Stimulated activated CD4-positive, alpha-beta T cell treated with anti-CD3 and anti-CD28 coated beads, Interleukin-2, amount 100 ng/mL, for 4 hours (primary cell): Measurements from ENCODE around the gene ITGB8.

ENCODE experiments used
- DNase-seq: peaks from one replicate; pipeline ENCODE4 v3.0.0-alpha.2; 2020; ENCODE audit warnings: low read depth

The ITGB8 gene

GRCh38 chr7:20307901-20308300, 22.8 kb upstream of the ITGB8 start:
- DNase-seq, result no peak

DNA sequence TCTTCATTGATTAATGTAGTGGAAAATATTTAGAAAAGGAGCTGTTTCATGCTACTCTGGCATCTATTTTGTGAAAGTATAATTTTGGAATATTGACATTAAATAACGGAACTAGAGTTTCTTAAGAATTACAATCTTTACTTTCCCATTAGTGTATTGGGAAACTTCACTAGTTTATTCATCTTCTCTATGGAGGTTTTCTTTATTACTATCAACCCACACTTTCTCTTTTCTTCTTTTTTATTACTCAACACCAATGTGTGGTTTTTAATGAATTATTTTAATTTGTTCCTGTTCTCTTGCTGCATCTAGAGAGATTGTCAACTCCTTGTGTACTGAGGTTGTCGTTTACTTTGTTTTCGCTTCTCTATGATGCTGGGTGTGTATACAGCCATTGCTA, 20.4 kb upstream of the ITGB8 start:
- DNase-seq, result no peak

- no peak for DNase-seq
These were observed 19.5 kb upstream of the ITGB8 start for GRCh38 chr7:20310963-20311742.

- no peak for DNase-seq
These were observed 19.0 kb upstream of the ITGB8 start for GRCh38 chr7:20311743-20312042.

DNA sequence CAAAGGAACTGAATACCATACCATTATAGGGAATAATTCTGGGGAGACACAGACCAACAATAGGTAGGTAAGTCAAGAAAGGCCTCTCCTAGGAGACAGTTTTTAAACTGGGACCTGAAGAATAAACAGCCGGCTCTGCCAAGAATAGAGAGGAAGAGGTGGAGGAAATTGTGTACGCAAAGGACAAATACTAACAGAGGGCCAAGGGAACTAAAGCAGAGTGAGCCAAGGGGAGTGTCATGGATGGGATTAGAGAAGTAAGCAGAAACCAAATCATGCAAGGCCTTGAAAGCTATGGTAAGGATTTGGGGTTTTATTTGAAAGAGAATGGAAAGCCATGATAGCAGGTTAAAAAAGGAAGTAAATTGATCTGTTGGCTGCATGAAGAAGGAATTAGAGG, 18.1 kb upstream of the ITGB8 start:
- no peak for DNase-seq

DNA sequence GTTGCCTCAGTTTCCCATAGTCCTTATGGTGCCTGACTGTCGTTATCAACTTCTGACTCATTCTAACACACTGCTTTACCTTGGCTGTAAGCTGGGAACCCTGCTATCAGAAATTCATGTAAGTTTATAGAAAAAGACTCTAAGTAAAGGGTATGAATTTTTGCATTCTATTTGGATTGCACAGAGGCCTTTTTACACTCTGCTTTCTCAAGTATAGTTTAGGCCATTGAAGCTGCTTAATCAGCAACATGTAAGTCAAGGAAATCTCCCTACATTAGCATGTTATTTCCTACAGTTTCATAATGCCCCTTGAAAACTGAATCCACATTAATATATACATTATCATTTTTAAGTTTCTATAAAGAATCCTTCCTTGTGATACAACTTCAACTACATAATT, 17.1 kb upstream of the ITGB8 start:
- DNase-seq, result no peak

- no peak for DNase-seq
These were observed 16.5 kb upstream of the ITGB8 start for GRCh38 chr7:20314198-20314597.

- DNase-seq, result no peak
These were observed 14.0 kb upstream of the ITGB8 start for GRCh38 chr7:20316706-20317105.

GRCh38 chr7:20317413-20317812, 13.3 kb upstream of the ITGB8 start:
- no peak for DNase-seq

- DNase-seq, result no peak
These were observed 11.8 kb upstream of the ITGB8 start for GRCh38 chr7:20318933-20319332.

DNA sequence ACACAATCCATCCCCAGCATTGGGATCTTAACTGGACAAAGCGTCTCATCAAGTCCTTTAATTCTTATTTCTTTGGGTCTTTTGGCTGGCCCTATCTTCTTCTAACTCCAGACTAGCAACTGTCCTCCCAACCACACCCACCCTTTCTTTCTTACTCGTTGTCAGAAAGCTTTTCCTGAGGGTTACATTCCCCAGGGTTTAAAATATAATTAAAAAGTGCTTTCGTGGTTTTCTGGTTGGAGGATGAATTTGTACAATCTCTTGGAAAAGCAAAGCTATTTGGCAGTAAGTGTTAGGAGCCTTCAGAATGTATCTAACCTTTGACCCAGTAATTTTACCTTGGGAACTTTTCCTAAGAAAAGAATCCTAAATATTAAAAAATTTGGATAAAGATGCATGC, 10.4 kb upstream of the ITGB8 start:
- DNase-seq, result no peak

DNA sequence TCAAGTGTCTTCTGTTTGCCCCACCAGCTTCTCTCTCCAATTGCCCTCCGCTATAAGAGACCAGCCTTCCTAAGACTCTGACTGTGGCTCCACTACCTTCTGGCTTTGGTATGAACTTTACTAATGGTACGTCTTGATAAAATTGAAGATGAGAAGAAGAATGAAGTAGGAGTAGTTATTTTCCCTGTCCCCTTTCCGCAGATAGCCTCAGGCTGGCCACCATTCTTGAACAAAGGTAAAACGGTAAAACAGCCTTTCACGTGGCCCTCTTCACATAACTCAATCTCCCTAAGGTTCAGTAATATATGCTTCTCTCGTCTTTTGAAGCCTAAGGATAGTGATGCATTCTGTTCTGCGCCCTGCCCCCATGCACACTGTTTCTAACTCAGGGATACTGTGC, 9.9 kb upstream of the ITGB8 start:
- no peak for DNase-seq

GRCh38 chr7:20323595-20323994, 7.1 kb upstream of the ITGB8 start:
- DNase-seq, result no peak

GRCh38 chr7:20326342-20326741, 4.4 kb upstream of the ITGB8 start:
- no peak for DNase-seq

GRCh38 chr7:20327055-20327454, 3.6 kb upstream of the ITGB8 start:
- no peak for DNase-seq

DNA sequence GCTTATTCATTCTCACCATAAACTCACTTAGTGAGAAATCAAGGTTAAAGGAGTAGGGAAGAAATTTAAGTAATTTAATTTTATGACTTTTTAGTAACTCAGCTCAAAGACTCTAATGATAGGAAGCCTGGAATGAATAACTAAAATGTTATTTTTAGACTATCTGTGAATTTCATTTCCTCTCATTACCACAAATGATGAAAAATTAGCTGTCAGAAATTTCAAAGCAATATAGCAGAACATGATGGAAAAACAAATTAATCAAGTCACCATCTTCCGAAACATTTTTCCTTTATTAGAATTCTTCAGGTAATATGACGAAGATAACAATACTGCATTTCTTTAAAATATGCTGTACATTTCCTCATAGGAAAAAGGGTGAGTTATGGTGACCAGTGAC, 2.7 kb upstream of the ITGB8 start:
- no peak for DNase-seq

DNA sequence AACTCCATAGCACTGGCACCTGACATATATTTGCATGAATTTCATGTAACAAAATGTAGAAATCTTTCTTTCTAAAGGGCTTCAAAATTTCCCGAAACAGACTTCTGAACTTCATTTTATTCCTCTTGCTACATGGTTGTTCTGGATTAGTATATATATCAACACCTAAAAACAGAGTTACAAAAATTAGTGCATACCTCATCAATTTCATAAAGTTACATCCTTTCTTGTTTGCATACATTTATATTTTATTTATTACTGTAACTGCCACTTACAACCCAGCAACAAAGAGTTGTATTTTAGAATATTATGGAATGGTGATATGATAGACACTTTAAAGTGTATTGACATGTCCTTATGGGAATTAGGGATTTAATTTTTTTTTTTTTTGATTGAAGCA, 2.0 kb upstream of the ITGB8 start:
- no peak for DNase-seq

DNA sequence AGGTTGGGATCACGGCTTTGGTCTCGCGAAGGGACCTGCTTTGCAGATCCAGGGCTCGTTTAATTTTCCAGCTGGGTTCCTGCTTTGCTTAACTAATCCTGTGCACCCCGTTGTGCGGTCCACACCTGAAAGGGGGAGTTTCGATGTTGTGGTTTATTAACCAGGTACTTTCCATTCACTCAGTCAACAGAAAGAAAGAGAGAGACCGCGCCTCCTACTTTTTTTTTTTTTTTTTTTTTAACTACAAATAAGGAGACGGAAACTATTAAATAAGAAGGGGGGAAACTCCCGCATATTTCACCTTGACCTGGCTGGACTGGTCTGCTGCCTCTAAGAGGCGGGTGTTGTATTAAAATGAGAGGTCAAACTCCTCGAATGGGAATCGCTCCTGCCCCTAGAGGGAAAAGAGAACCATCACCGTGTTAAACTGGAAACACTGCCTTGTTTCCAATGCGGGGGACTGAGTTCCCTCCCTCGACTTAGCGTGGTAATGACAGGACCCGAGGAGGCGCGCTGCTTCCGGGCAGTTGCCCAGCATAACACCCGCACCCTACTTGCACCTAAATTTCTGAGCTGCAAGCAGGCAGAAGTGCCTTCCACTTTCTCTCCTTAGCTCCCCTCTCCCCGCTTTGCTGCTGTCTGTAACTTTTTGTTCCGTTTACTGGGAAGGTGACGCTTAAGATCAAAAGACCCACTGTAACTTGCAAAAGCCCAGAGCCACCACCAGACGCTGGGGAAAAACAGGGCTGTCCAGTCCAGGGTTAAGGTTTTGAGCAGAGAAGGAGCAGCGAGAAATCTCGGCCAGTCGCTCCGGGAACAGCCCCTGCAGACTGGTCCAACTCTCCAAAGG, 1.1 kb upstream of the ITGB8 start:
- DNase-seq, result no peak

GRCh38 chr7:20330928-20331909, 519 bp downstream of the ITGB8 start:
- DNase-seq, result no peak

GRCh38 chr7:20331910-20332813, 1.5 kb downstream of the ITGB8 start:
- DNase-seq, result no peak

DNA sequence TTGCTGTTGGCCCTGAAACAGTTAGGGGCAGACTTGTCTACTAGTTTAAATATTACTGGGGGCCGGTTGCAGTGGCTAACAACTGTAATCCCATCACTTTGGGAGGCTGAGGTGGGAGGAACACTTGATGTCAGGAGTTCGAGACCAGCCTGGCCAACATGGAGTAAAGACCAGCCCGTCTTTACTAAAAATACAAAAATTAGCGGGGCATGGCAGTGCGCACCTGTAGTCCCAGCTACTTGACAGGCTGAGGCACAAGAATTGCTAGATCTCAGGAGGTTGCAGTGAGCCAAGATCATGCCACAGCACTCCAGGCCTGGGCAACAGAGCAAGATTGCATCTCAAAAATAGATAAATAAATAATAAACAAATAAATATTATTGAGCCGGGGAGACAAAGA, 7.6 kb downstream of the ITGB8 start:
- DNase-seq, result no peak
